Mesenchymal stem cell (in vitro differentiated cells and primary cell): ENCODE results near the gene ATP1B2.

ENCODE experiments used
- DNase-seq: peaks from one replicate; pipeline ENCODE4 v3.0.0-alpha.2; 2013
- H2AFZ ChIP-seq: one replicate; pipeline ENCODE4 v1.6.1; 2013; ENCODE audit warnings: low read depth, mild to moderate bottlenecking, control low read depth, inconsistent platforms, low read length, moderate library complexity
- H2AK5ac ChIP-seq: 2 replicates; pipeline ENCODE4 v1.6.1; 2013; ENCODE audit warnings: low read length, moderate library complexity, mild to moderate bottlenecking, inconsistent platforms; ENCODE audit not compliant: severe bottlenecking
- H2BK120ac ChIP-seq: one replicate; pipeline ENCODE4 v1.6.1; 2013; ENCODE audit warnings: low read depth, mild to moderate bottlenecking, inconsistent platforms, low read length, moderate library complexity
- H2BK12ac ChIP-seq, 2 experiments: one replicate each; pipeline ENCODE4 v1.6.1; 2013; ENCODE audit warnings: inconsistent platforms in 2 of 2, low read length in 2 of 2, mild to moderate bottlenecking in 2 of 2, moderate library complexity in 2 of 2, control low read depth in 1 of 2
- H2BK15ac ChIP-seq: one replicate; pipeline ENCODE4 v1.6.1; 2013; ENCODE audit warnings: mild to moderate bottlenecking, low read depth, inconsistent platforms; ENCODE audit not compliant: poor library complexity, severe bottlenecking
- H2BK5ac ChIP-seq: 2 replicates; pipeline ENCODE4 v1.6.1; 2013; ENCODE audit warnings: low read depth, mild to moderate bottlenecking, low read length, control low read depth, inconsistent platforms; ENCODE audit not compliant: poor library complexity, severe bottlenecking
- H3K14ac ChIP-seq, 2 experiments: one replicate each; pipeline ENCODE4 v1.6.1; 2013; ENCODE audit warnings: inconsistent platforms in 2 of 2, low read length in 2 of 2, control low read depth in 1 of 2, mild to moderate bottlenecking in 1 of 2, moderate library complexity in 1 of 2
- H3K18ac ChIP-seq, 2 experiments: one replicate each; pipeline ENCODE4 v1.6.1; 2013; ENCODE audit warnings: inconsistent platforms in 2 of 2, low read length in 2 of 2, control low read depth in 1 of 2, low read depth in 1 of 2, mild to moderate bottlenecking in 1 of 2
- H3K23ac ChIP-seq, 2 experiments: one replicate each; pipeline ENCODE4 v1.6.1; 2013; ENCODE audit warnings: inconsistent platforms in 2 of 2, low read length in 2 of 2, mild to moderate bottlenecking in 2 of 2, moderate library complexity in 2 of 2, control low read depth in 1 of 2
- H3K27ac ChIP-seq: 2 replicates; pipeline ENCODE4 v1.5.1; 2013; ENCODE audit warnings: mild to moderate bottlenecking, moderate library complexity, low read length, control low read depth, inconsistent platforms; ENCODE audit not compliant: poor library complexity, severe bottlenecking
- H3K27me3 ChIP-seq, 2 experiments: 2 replicates each; pipeline versions ENCODE4 v1.6.1 to v1.7.0; 2013; ENCODE audit warnings: low read length in 2 of 2, mild to moderate bottlenecking in 2 of 2, moderate library complexity in 2 of 2, control low read depth in 1 of 2, inconsistent platforms in 1 of 2; ENCODE audit not compliant: control insufficient read depth in 1 of 2, insufficient read depth in 1 of 2
- H3K36me3 ChIP-seq, 2 experiments: 2 replicates each; pipeline versions ENCODE4 v1.6.1 to v1.7.0; 2013; ENCODE audit warnings: low read length in 2 of 2, control low read depth in 1 of 2, inconsistent platforms in 1 of 2, low read depth in 1 of 2, mild to moderate bottlenecking in 1 of 2; ENCODE audit not compliant: insufficient read depth in 2 of 2, control insufficient read depth in 1 of 2
- H3K4ac ChIP-seq, 2 experiments: one replicate each; pipeline ENCODE4 v1.6.1; 2013; ENCODE audit warnings: inconsistent platforms in 2 of 2, low read length in 2 of 2, mild to moderate bottlenecking in 2 of 2, moderate library complexity in 2 of 2, control low read depth in 1 of 2, low read depth in 1 of 2
- H3K4me1 ChIP-seq: 2 replicates; pipeline ENCODE4 v1.6.1; 2013; ENCODE audit warnings: low read depth, low read length, control low read depth; ENCODE audit not compliant: control insufficient read depth, insufficient read depth
- H3K4me2 ChIP-seq: 2 replicates; pipeline ENCODE4 v1.6.1; 2013; ENCODE audit warnings: low read length, mild to moderate bottlenecking, inconsistent platforms; ENCODE audit not compliant: poor library complexity, severe bottlenecking
- H3K4me3 ChIP-seq, 2 experiments: 2 replicates each; pipeline versions ENCODE4 v1.5.1 to v1.7.0; 2013; ENCODE audit warnings: low read length in 2 of 2, mild to moderate bottlenecking in 2 of 2, control low read depth in 1 of 2, low read depth in 1 of 2; ENCODE audit not compliant: insufficient read depth in 1 of 2
- H3K79me1 ChIP-seq: replicated peaks from 2 replicates; pipeline ENCODE4 v1.6.1; 2013; ENCODE audit warnings: mild to moderate bottlenecking, control low read depth, low read length, inconsistent platforms; ENCODE audit not compliant: poor library complexity, severe bottlenecking
- H3K9ac ChIP-seq: 2 replicates; pipeline ENCODE4 v1.7.0; 2013; ENCODE audit warnings: mild to moderate bottlenecking, low read length, moderate library complexity
- H3K9me3 ChIP-seq: 2 replicates; pipeline ENCODE4 v1.7.0; 2013; ENCODE audit warnings: mild to moderate bottlenecking, low read length; ENCODE audit not compliant: control insufficient read depth
- H4K8ac ChIP-seq: one replicate; pipeline ENCODE4 v1.6.1; 2013; ENCODE audit warnings: inconsistent platforms, mild to moderate bottlenecking, low read length, moderate library complexity
- H4K91ac ChIP-seq: one replicate; pipeline ENCODE4 v1.6.1; 2013; ENCODE audit warnings: mild to moderate bottlenecking, low read length, inconsistent platforms
- WGBS: methylation state at CpG from one replicate; pipeline ENCODE4 v1.1.7; 2013; ENCODE audit warnings: mixed read lengths; 5-methylcytosine and 5-hydroxymethylcytosine counted together

The ATP1B2 gene

DNA sequence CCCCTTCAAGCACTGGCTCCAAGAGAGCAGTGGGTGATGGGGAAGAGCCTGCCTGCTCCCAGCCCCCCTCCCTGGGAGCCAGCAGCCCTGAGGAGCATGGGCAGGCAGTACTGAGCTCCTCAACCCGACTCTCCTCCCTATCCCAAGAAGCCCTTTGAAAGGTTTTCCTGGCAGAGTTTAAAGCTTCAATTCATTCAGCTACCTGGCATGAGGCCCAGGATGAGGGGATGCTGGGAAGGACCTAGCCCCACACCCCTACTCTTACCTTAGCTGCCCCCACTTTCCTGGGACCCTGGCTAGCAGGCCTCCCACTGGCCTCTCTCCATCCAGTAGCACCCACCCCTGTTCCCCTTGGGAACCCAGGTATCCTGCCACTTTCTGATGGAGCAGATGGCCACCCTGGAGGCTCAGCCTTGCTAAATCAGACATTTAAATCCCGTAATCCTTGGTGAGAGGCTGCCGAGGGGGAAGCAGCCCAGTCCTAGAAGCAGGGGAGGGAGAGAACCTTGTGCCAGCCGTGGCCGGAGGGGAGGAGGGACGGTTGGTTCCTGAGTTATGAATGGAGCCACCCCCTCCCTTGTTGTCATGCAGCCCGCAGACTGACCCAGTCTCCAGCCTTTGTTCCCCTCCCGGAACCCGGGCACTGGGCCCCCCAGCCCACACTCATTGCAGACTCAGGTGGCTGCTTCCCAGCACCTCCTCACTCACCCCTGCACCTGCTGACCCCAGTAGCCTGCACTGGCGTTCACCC lies 17.1 kb downstream of the ATP1B2 start:
- Histone ChIP-seq H4K8ac (no peak overlapping the region), H2BK15ac (no peak overlapping the region), H2AFZ (no peak overlapping the region), H3K14ac (no peak overlapping the region), H2BK12ac (no peak overlapping the region), H3K4me3 (no peak overlapping the region), H2AK5ac (no peak overlapping the region), H4K91ac (peak overlapping the region; percentile 59), H2BK5ac (no peak overlapping the region), H3K4me2 (no peak overlapping the region), H3K79me1 (peaks cover 5% of the 10 kb centered on the region), H2BK120ac (no peak overlapping the region), H3K18ac (no peak overlapping the region), H3K4me1 (no peaks in the 10 kb centered on the region), H3K4ac (no peak overlapping the region), H3K36me3 (peaks cover 42 to 63% of the 10 kb centered on the region in 2 experiments), H3K23ac (no peak overlapping the region), H3K9ac (no peak overlapping the region), H3K27ac (no peak overlapping the region), H3K27me3 (no peaks in the 10 kb centered on the region), H3K9me3 (no peaks in the 10 kb centered on the region)
- WGBS = 92% methylated on average over 9 of the region's 10 CpGs
- DNase-seq = no peak

DNA sequence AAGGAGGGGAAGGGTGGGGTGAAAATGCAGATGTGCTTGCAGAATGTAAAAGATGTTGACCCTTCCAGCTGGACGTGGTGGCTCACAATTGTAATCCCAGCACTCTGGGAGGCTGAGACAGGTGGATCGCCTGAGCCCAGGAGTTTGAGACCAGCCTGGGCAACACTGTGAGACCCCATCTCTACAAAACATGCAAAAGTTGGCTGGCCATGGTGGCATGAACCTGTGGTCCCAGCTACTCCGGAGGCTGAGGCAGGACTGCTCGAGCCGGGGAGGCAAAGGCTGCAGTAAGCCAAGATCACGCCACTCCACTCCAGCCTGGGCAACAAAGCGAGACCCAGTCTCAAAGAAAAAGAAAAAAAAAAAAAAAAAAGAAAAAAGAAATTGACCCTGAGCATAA lies 17.8 kb downstream of the ATP1B2 start:
- Histone ChIP-seq H3K27ac (no peak overlapping the region), H4K8ac (no peak overlapping the region), H3K9ac (no peak overlapping the region), H2BK12ac (no peak overlapping the region), H2BK5ac (no peak overlapping the region), H2BK15ac (no peak overlapping the region), H4K91ac (no peak overlapping the region), H3K36me3 (peaks cover 49 to 68% of the 10 kb centered on the region in 2 experiments), H3K4me1 (no peaks in the 10 kb centered on the region), H3K4me2 (no peak overlapping the region), H3K27me3 (no peaks in the 10 kb centered on the region), H2AFZ (no peak overlapping the region), H3K23ac (no peak overlapping the region), H3K4ac (no peak overlapping the region), H3K9me3 (peaks cover 4% of the 10 kb centered on the region), H3K4me3 (no peak overlapping the region), H3K14ac (no peak overlapping the region), H2AK5ac (no peak overlapping the region), H3K18ac (no peak overlapping the region), H2BK120ac (no peak overlapping the region), H3K79me1 (peaks cover 5% of the 10 kb centered on the region)
- no peak for DNase-seq
- 99% methylated on average over 6 of the region's 7 CpGs for WGBS

DNA sequence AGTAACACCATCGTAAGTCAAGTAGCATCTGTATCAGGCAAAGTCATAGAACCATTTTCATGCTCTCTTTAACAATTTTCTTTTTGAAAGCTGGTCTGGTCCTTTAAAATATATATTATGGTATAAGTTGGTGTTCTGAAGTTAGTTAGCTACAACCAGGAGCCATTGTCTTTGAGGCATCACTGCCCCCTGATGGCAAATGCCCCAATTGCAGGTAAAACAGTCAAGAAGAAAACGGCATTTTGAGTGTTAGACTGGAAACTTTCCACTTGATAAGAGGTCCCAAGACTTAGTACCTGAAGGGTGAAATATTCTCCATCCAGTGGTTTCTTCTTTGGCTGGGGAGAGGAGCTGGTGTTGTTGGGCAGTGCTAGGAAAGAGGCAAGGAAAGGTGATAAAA lies 22.5 kb downstream of the ATP1B2 start:
- peaks cover 18% of the 10 kb centered on the region for H3K79me1 ChIP-seq
- no peak for DNase-seq
- H3K4ac ChIP-seq = no peak overlapping the region
- H2AK5ac ChIP-seq = no peak overlapping the region
- no peak overlapping the region for H3K18ac ChIP-seq
- H3K4me1 ChIP-seq = peaks cover 7% of the 10 kb centered on the region
- H3K4me2 ChIP-seq = no peak overlapping the region
- no peak overlapping the region for H3K27ac ChIP-seq
- H2BK120ac ChIP-seq = no peak overlapping the region
- no peak overlapping the region for H3K4me3 ChIP-seq
- H3K9ac ChIP-seq = no peak overlapping the region
- H2BK12ac ChIP-seq = no peak overlapping the region
- no peak overlapping the region for H2AFZ ChIP-seq
- H3K23ac ChIP-seq = no peak overlapping the region
- no peak overlapping the region for H3K14ac ChIP-seq
- H3K36me3 ChIP-seq = peaks cover 61 to 75% of the 10 kb centered on the region in 2 experiments
- H2BK5ac ChIP-seq = no peak overlapping the region
- peaks cover 10% of the 10 kb centered on the region for H3K9me3 ChIP-seq
- H4K91ac ChIP-seq = no peak overlapping the region
- WGBS = 90% methylated on average over 1 of the region's 2 CpGs
- H4K8ac ChIP-seq = no peak overlapping the region
- H3K27me3 ChIP-seq = no peaks in the 10 kb centered on the region
- no peak overlapping the region for H2BK15ac ChIP-seq

DNA sequence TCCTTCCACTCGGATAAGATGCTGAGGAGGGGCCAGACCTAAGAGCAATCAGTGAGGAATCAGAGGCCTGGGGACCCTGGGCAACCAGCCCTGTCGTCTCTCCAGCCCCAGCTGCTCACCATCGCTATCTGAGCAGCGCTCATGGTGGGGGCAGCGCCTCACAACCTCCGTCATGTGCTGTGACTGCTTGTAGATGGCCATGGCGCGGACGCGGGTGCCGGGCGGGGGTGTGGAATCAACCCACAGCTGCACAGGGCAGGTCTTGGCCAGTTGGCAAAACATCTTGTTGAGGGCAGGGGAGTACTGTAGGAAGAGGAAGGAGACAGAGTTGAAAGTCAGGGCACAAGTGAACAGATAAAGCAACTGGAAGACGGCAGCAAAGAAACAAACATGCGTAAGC lies 24.2 kb downstream of the ATP1B2 start:
- no peak overlapping the region for H3K4ac ChIP-seq
- H2BK12ac ChIP-seq = no peak overlapping the region
- H2BK120ac ChIP-seq = no peak overlapping the region
- peaks cover 10% of the 10 kb centered on the region for H3K9me3 ChIP-seq
- no peak for DNase-seq
- H3K27me3 ChIP-seq = no peaks in the 10 kb centered on the region
- H3K4me1 ChIP-seq = peaks cover 7% of the 10 kb centered on the region
- 91% methylated on average over 14 of the region's 14 CpGs for WGBS
- H2BK5ac ChIP-seq = no peak overlapping the region
- no peak overlapping the region for H3K4me3 ChIP-seq
- peaks cover 45 to 59% of the 10 kb centered on the region in 2 experiments for H3K36me3 ChIP-seq
- H2AFZ ChIP-seq = no peak overlapping the region
- peaks cover 22% of the 10 kb centered on the region for H3K79me1 ChIP-seq
- no peak overlapping the region for H3K23ac ChIP-seq
- H2BK15ac ChIP-seq = no peak overlapping the region
- H3K18ac ChIP-seq = no peak overlapping the region
- no peak overlapping the region for H3K4me2 ChIP-seq
- H3K27ac ChIP-seq = no peak overlapping the region
- H3K14ac ChIP-seq = no peak overlapping the region
- no peak overlapping the region for H4K8ac ChIP-seq
- no peak overlapping the region for H3K9ac ChIP-seq
- H4K91ac ChIP-seq = no peak overlapping the region
- H2AK5ac ChIP-seq = no peak overlapping the region
